HEK293T (cell line): Measurements from ENCODE around the gene SMYD5.

Source experiments
- BHLHE40 ChIP-seq: fragments of 450-650 bp; IDR thresholded peaks from 2 replicates; pipeline ENCODE4 v1.6.1; 2016; ENCODE audit warnings: mild to moderate bottlenecking, moderate library complexity, borderline replicate concordance
- CTBP1 ChIP-seq: fragments of 450-650 bp; IDR thresholded peaks from 2 replicates; pipeline ENCODE4 v1.6.1; 2016; ENCODE audit warnings: borderline replicate concordance
- ELF4 ChIP-seq: fragments of 450-650 bp; IDR thresholded peaks from 2 replicates; pipeline ENCODE4 v1.6.1; 2017; ENCODE audit warnings: antibody characterized with exemption
- FOXK2 ChIP-seq: fragments of 450-650 bp; IDR thresholded peaks from 2 replicates; pipeline ENCODE4 v1.6.1; 2016; ENCODE audit warnings: mild to moderate bottlenecking
- HDGF ChIP-seq: fragments of 450-650 bp; IDR thresholded peaks from 2 replicates; pipeline ENCODE4 v1.6.1; 2017; ENCODE audit warnings: antibody characterized with exemption, borderline replicate concordance
- NFRKB ChIP-seq: fragments of 450-650 bp; IDR thresholded peaks from 2 replicates; pipeline ENCODE4 v1.6.1; 2016; ENCODE audit warnings: mild to moderate bottlenecking, moderate library complexity
- SP1 ChIP-seq: fragments of 450-650 bp; IDR thresholded peaks from 2 replicates; pipeline ENCODE4 v1.6.1; 2017
- TARDBP ChIP-seq: fragments of 450-650 bp; IDR thresholded peaks from 2 replicates; pipeline ENCODE4 v1.6.1; 2016

DNA sequence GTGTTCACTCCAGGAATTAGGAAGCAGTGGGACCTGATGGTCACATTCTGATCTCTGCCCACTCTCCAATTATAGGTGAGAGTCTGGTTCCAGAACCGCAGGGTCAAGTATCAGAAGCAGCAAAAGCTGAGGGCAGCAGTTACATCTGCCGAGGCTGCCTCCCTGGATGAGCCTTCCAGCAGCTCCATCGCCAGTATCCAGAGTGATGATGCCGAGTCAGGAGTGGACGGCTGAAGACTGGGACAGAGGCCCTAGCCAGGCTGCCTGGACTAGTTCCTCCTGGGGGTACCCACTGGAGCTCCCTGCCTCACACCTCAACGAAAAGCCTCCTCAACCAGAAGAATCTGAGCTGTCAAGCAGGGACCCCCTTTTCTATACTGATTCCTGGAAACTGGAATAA, 3.3 kb upstream of the SMYD5 start:
- TF ChIP-seq BHLHE40 (no peak), NFRKB (no peak), FOXK2 (no peak), CTBP1 (no peak), SP1 (no peak), TARDBP (no peak), ELF4 (no peak), HDGF (no peak)
